Esophagus squamous epithelium (tissue), 5 donors: ENCODE results near the gene ILKAP. TPM values are rescaled to one million over a fixed set of nuclear protein-coding genes. Genes with fewer than 3 reads are reported as not detected.

Experiments used
- DNase-seq: peaks from one replicate; lab custom pipeline; 2025; lab: John Stamatoyannopoulos, UW
- H3K27ac ChIP-seq, 4 donors: fragments of 200-600 bp; sonication (generic); one replicate each; pipeline ENCODE4 v1.5.1; 2016 to 2019; ENCODE audit warnings: mild to moderate bottlenecking in 1 of 4
- H3K27me3 ChIP-seq, 4 donors: fragments of 200-600 bp; sonication (generic); 1 replicate in 3 of 4; 2 replicates in 1 of 4; pipeline versions ENCODE4 v1.5.1 to v1.6.0; 2017 to 2021; ENCODE audit warnings: antibody characterized with exemption in 1 of 4
- H3K36me3 ChIP-seq, 3 donors: fragments of 200-600 bp; sonication (generic); one replicate each; pipeline ENCODE4 v1.5.1; 2016 to 2019
- H3K4me1 ChIP-seq, 3 donors: fragments of 200-600 bp; sonication (generic); one replicate each; pipeline ENCODE4 v1.5.1; 2017 to 2019
- H3K4me3 ChIP-seq, 4 donors: fragments of 200-600 bp; sonication (generic); 1 replicate in 3 of 4; 2 replicates in 1 of 4; pipeline ENCODE4 v1.5.1; 2016 to 2019; ENCODE audit warnings: mild to moderate bottlenecking in 2 of 4, moderate library complexity in 1 of 4
- H3K9me3 ChIP-seq, 3 donors: fragments of 200-600 bp; sonication (generic); one replicate each; pipeline ENCODE4 v1.5.1; 2016 to 2019
- POLR2A ChIP-seq, 4 donors: fragments of 450-650 bp; IDR thresholded peaks; one replicate each; pipeline ENCODE4 v1.6.1; 2017; ENCODE audit warnings: antibody characterized with exemption in 4 of 4, mild to moderate bottlenecking in 4 of 4, moderate library complexity in 3 of 4
- WGBS, 2 donors: methylation state at CpG; one replicate each; pipeline ENCODE4 v1.1.5; 2018; 5-methylcytosine and 5-hydroxymethylcytosine counted together
- intact Hi-C: fragments of 100-400 bp; cut with DNase I; formaldehyde crosslinking; loops from one replicate; pipeline ENCODE4 v1.15.0; 2022
- total RNA-seq, 4 donors: library from RNA; depleted of rRNA; stranded (reverse); fragments of >200 nt; gene quantifications; one replicate each; pipeline ENCODE4 v1.1.0, GENCODE V29; 2016
- TF ChIP-seq, protein P1 (sequence below), 6 experiments: fragments of 450-650 bp in 4 of 6; fragments of 200-600 bp in 2 of 6; sonication (generic) in 2 of 6; IDR thresholded peaks; one replicate each; pipeline ENCODE4 v1.5.1; 2016 to 2019; ENCODE audit warnings: antibody characterized with exemption in 6 of 6, mild to moderate bottlenecking in 4 of 6, moderate library complexity in 4 of 6
- donor health status: DM: yes; HTN: yes; CAD: no.

ILKAP gene
- total RNA-seq, 4 donors from 2014 or later, result 13.3 to 38.3 (median 20.7) TPM

- Histone ChIP-seq H3K4me3 (peak overlapping the region; percentile 44 to 75 (median 45)), H3K9me3 (no peaks in the 10 kb centered on the region), H3K4me1 (peaks cover 0 to 28% (median 6%) of the 10 kb centered on the region in 3 donors), H3K36me3 (no peaks in the 10 kb centered on the region), H3K27me3 (peaks cover 0 to 22% (median 0%) of the 10 kb centered on the region in 4 donors), H3K27ac (no peak overlapping the region)
- DNase-seq, result no peak
- intact Hi-C loops, result no loop called here
- 11 to 19% methylated on average over 8 to 16 of the region's 46 CpGs for WGBS, 2 donors
- TF ChIP-seq, protein P1, sequence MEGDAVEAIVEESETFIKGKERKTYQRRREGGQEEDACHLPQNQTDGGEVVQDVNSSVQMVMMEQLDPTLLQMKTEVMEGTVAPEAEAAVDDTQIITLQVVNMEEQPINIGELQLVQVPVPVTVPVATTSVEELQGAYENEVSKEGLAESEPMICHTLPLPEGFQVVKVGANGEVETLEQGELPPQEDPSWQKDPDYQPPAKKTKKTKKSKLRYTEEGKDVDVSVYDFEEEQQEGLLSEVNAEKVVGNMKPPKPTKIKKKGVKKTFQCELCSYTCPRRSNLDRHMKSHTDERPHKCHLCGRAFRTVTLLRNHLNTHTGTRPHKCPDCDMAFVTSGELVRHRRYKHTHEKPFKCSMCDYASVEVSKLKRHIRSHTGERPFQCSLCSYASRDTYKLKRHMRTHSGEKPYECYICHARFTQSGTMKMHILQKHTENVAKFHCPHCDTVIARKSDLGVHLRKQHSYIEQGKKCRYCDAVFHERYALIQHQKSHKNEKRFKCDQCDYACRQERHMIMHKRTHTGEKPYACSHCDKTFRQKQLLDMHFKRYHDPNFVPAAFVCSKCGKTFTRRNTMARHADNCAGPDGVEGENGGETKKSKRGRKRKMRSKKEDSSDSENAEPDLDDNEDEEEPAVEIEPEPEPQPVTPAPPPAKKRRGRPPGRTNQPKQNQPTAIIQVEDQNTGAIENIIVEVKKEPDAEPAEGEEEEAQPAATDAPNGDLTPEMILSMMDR (IDR thresholded peaks at IDR 0.05), result no peak
- no peak for TF ChIP-seq POLR2A (IDR thresholded peaks at IDR 0.05)
Measured at GRCh38 chr2:238231251-238231793, 27.8 kb upstream of the ILKAP start.

DNA sequence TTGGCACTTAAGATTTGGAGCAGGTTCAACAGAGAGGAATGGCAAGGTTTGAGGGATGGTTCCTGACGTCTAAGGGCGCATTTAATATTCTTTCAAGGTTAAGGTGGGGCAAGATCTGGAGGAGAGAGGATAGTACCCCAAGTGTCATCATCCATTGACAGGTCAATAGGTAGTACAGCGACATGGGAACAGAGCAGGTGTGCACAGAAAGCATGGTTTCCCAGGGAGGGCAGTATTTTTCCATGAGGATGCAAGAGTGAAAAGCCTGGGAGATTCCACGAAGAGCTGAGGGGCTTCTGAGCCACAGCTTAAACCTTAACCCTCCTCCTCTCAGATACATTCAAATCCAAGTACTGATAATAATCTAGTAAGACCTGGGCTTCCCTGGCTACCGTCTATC, 27.2 kb upstream of the ILKAP start:
- intact Hi-C loops, result no loop called here
- Histone ChIP-seq H3K36me3 (no peaks in the 10 kb centered on the region), H3K4me3 (peak overlapping the region in 3 of 4 donors; percentile 44 to 75 (median 45)), H3K27ac (no peak overlapping the region), H3K27me3 (peaks cover 0 to 16% (median 0%) of the 10 kb centered on the region in 4 donors), H3K9me3 (no peaks in the 10 kb centered on the region), H3K4me1 (peaks cover 0 to 33% (median 7%) of the 10 kb centered on the region in 3 donors)
- no peak for DNase-seq
- no peak for TF ChIP-seq POLR2A (IDR thresholded peaks at IDR 0.05)
- TF ChIP-seq, protein P1 (IDR thresholded peaks at IDR 0.05), result no peak
- WGBS, 2 donors, result 54 to 87% methylated on average over 5 of the region's 5 CpGs

- intact Hi-C loops, result no loop called here
- WGBS, 2 donors, result 67 to 75% methylated on average over 4 of the region's 4 CpGs
- no peak overlapping the region for H3K27ac ChIP-seq
- peaks cover 0 to 30% (median 8%) of the 10 kb centered on the region in 3 donors for H3K4me1 ChIP-seq
- TF ChIP-seq, protein P1 (IDR thresholded peaks at IDR 0.05), result no peak
- no peak for TF ChIP-seq POLR2A (IDR thresholded peaks at IDR 0.05)
- H3K27me3 ChIP-seq, result peaks cover 0 to 15% (median 0%) of the 10 kb centered on the region in 4 donors
- H3K9me3 ChIP-seq, result no peaks in the 10 kb centered on the region
- no peaks in the 10 kb centered on the region for H3K36me3 ChIP-seq
- no peak overlapping the region for H3K4me3 ChIP-seq
- DNase-seq, result no peak
Measured at GRCh38 chr2:238228700-238229099, 25.2 kb upstream of the ILKAP start.

DNA sequence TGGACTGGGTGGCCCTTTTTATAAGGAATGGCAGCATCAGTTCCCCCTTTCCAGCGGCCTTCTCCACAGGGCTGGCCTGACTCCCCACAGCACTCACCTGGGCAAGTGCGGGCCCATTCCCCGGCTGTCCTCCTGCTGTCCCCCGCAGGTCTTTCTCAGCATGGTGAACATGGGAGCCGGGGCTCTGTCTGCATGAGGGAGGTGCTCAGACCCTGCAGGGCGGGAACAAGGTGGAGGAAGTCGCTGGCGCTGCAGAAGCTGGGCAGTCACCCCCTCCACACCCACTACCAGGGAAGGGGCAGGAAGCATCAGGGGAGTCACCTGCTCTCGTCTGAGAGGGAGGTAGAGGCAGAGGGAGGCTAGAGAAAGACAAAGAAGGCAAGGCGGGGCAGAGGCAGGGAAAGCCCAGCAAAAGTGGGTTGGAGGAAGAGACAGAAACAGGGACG, 24.1 kb upstream of the ILKAP start:
- Histone ChIP-seq H3K4me3 (no peak overlapping the region), H3K36me3 (no peaks in the 10 kb centered on the region), H3K9me3 (no peaks in the 10 kb centered on the region), H3K4me1 (peaks cover 0 to 30% (median 8%) of the 10 kb centered on the region in 3 donors), H3K27ac (no peak overlapping the region), H3K27me3 (peaks cover 0 to 15% (median 0%) of the 10 kb centered on the region in 4 donors)
- intact Hi-C loops, result no loop called here
- no peak for TF ChIP-seq POLR2A (IDR thresholded peaks at IDR 0.05)
- TF ChIP-seq, protein P1 (IDR thresholded peaks at IDR 0.05), result no peak
- WGBS, 2 donors, result 72 to 77% methylated on average over 3 to 5 of the region's 11 CpGs
- DNase-seq, result no peak

DNA sequence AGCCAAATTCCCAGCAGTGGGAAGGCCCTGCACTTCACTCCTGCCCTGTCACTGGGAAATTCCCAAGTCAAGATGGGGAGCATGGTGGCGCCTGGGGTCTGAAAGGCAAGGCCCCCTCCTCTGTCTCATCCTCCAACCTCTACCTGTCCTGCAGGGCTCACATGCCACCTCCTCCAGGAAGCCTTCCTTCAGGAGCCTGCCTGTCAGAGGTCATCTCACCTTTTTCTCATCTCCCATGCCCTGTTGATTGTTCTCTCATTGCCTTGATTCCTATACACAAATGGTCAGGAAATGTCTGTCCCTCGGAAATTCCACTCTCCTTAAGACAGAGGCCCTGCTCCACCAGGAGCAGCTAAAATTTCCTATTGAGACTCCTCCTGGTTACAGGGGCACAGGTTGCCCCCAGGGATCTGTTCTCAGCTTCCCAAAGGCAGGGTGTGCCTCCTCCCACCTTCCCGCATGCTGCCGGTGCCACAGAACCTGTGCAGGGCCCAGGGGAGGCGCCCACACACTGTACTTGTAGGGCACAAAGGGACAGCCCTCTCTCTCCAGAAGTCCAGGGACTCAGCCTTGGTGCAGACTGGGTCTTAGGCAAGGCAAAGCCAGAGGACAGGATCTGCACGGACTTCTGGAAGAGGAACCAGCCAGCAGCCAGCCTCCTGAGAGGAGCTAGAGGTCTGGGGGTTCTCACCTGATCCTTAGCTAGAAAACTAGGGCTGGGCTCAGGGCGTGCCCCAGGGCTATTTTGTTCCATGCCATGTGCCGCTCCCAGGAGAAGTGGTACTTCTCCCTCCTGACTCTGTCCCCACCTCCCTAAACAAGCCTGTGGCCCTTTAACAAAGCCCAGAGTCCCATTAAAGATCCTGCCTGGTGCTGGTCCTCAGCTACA, 23.4 kb upstream of the ILKAP start:
- H3K4me1 ChIP-seq, result peaks cover 0 to 28% (median 8%) of the 10 kb centered on the region in 3 donors
- peaks cover 0 to 15% (median 0%) of the 10 kb centered on the region in 4 donors for H3K27me3 ChIP-seq
- H3K4me3 ChIP-seq, result no peak overlapping the region
- TF ChIP-seq, protein P1 (IDR thresholded peaks at IDR 0.05), result no peak
- TF ChIP-seq POLR2A (IDR thresholded peaks at IDR 0.05), result no peak
- intact Hi-C loops, result no loop called here
- no peak for DNase-seq
- H3K27ac ChIP-seq, result no peak overlapping the region
- 71 to 87% methylated on average over 1 to 5 of the region's 8 CpGs for whole genome bisulfite sequencing, 2 donors
- no peaks in the 10 kb centered on the region for H3K9me3 ChIP-seq
- no peaks in the 10 kb centered on the region for H3K36me3 ChIP-seq
